HCT116 (cell line): ENCODE data around the gene PIGQ. TPM values are rescaled to one million over a fixed set of nuclear protein-coding genes. Genes with fewer than 3 reads are reported as not detected.

Source experiments
- ATAC-seq: fragments of 200-7000 bp; cut with Tn5 transposase; 2 replicates; pipeline ENCODE4 v1.9.1; 2020; ENCODE audit warnings: mild to moderate bottlenecking, moderate library complexity
- BruUV-seq: library from RNA; stranded (reverse); fragments of 400-500 nt; replicated peaks from 2 replicates; lab custom pipeline; 2021; lab: Mats Ljungman, UMichigan
- CTCF ChIA-PET: fragments of 300-600 bp; sonication (Branson Sonifier 250); formaldehyde crosslinking; loops from one replicate; lab custom pipeline; 2021; ENCODE audit warnings: antibody characterized with exemption; lab: Charles Lee
- POLR2A ChIA-PET: fragments of 300-600, 350-600 bp; sonication (Branson Sonifier 250); formaldehyde crosslinking; loops from one replicate; lab custom pipeline; 2021; ENCODE audit warnings: antibody characterized with exemption; lab: Charles Lee
- RAD21 ChIA-PET, 2 experiments: fragments of 300-600 bp; sonication (Branson Sonifier 250); formaldehyde crosslinking; loops; one replicate each; lab custom pipeline; 2023; ENCODE audit warnings: low total read pairs in 2 of 2; ENCODE audit not compliant: uncharacterized antibody in 2 of 2, unreplicated experiment in 2 of 2, low non-redundant PET in 1 of 2; lab: Charles Lee
- DNase-seq: peaks from one replicate; pipeline ENCODE4 v3.0.0-alpha.2; 2010; ENCODE audit warnings: low read depth, low spot score
- H2AFZ ChIP-seq: fragments of 200-600 bp; shearing (Covaris generic), sonication (generic); 2 replicates; pipeline ENCODE4 v1.6.1; 2017; ENCODE audit warnings: low read depth, mixed run types, mixed read lengths, antibody characterized with exemption, low read length; ENCODE audit not compliant: poor library complexity, severe bottlenecking
- H3K27ac ChIP-seq: 2 replicates; pipeline ENCODE4 v1.5.1; 2012; ENCODE audit warnings: low read depth, low read length
- H3K27me3 ChIP-seq: fragments of 200-600 bp; sonication (generic); 2 replicates; pipeline ENCODE4 v1.6.1; 2016; ENCODE audit warnings: mixed run types, low read length, mixed read lengths; ENCODE audit not compliant: insufficient read depth
- H3K36me3 ChIP-seq, 2 experiments: fragments of 200-500 bp in 1 of 2; fragments of 200-600 bp in 1 of 2; sonication (Bioruptor generic) in 1 of 2; sonication (generic) in 1 of 2; 2 replicates each; pipeline versions ENCODE4 v1.5.1 to v1.6.1; 2014 to 2016; ENCODE audit warnings: low read length in 2 of 2, inconsistent platforms in 1 of 2, mixed read lengths in 1 of 2, mixed run types in 1 of 2; ENCODE audit not compliant: insufficient read depth in 2 of 2, control insufficient read depth in 1 of 2
- H3K4me1 ChIP-seq, 2 experiments: fragments of 200-600 bp in 1 of 2; sonication (generic) in 1 of 2; 2 replicates each; pipeline versions ENCODE4 v1.5.1 to v1.6.1; 2012 to 2017; ENCODE audit warnings: low read length in 2 of 2, inconsistent platforms in 1 of 2, mild to moderate bottlenecking in 1 of 2, mixed read lengths in 1 of 2, mixed run types in 1 of 2, moderate library complexity in 1 of 2; ENCODE audit not compliant: insufficient read depth in 2 of 2, control insufficient read depth in 1 of 2
- H3K4me2 ChIP-seq: fragments of 200-600 bp; sonication (generic); 2 replicates; pipeline ENCODE4 v1.6.1; 2017; ENCODE audit warnings: mixed run types, low read length, mixed read lengths
- H3K4me3 ChIP-seq, 2 experiments: fragments of 200-600 bp in 1 of 2; sonication (generic) in 1 of 2; replicated peaks in 1 of 2; 2 replicates each; pipeline ENCODE4 v1.5.1; 2011 to 2016; ENCODE audit warnings: low read length in 2 of 2, control low read depth in 1 of 2, low read depth in 1 of 2, mild to moderate bottlenecking in 1 of 2, mixed read lengths in 1 of 2, mixed run types in 1 of 2
- H3K79me2 ChIP-seq: fragments of 200-600 bp; sonication (generic); 2 replicates; pipeline ENCODE4 v1.6.1; 2017; ENCODE audit warnings: mild to moderate bottlenecking, mixed run types, low read length, moderate library complexity, mixed read lengths; ENCODE audit not compliant: insufficient read depth
- H3K9ac ChIP-seq: fragments of 200-600 bp; sonication (generic); 2 replicates; pipeline ENCODE4 v1.6.1; 2016; ENCODE audit warnings: low read length, mixed read lengths
- H3K9me2 ChIP-seq: fragments of 200-600 bp; sonication (generic), shearing (Covaris generic); 2 replicates; pipeline ENCODE4 v1.6.1; 2017; ENCODE audit warnings: mixed run types, mild to moderate bottlenecking, moderate library complexity; ENCODE audit not compliant: insufficient read depth
- H3K9me3 ChIP-seq, 2 experiments: fragments of 200-500 bp in 1 of 2; fragments of 200-600 bp in 1 of 2; sonication (Bioruptor generic) in 1 of 2; sonication (generic) in 1 of 2; 2 replicates each; pipeline ENCODE4 v1.6.1; 2014 to 2017; ENCODE audit warnings: low read length in 2 of 2, mixed read lengths in 2 of 2, inconsistent platforms in 1 of 2, low read depth in 1 of 2, mild to moderate bottlenecking in 1 of 2, mixed run types in 1 of 2, moderate library complexity in 1 of 2; ENCODE audit not compliant: control insufficient read depth in 1 of 2, insufficient read depth in 1 of 2
- H4K20me1 ChIP-seq: fragments of 200-600 bp; sonication (generic), shearing (Covaris generic); 2 replicates; pipeline ENCODE4 v1.6.1; 2017; ENCODE audit warnings: mixed run types, mild to moderate bottlenecking, moderate library complexity; ENCODE audit not compliant: insufficient read depth
- CBX3 ChIP-seq: IDR thresholded peaks from 2 replicates; pipeline ENCODE4 v1.6.1; 2012; ENCODE audit warnings: low read depth
- CEBPB ChIP-seq: IDR thresholded peaks from 2 replicates; pipeline ENCODE4 v1.6.1; 2012; ENCODE audit warnings: low read depth
- CTCF ChIP-seq, 3 experiments: fragments of 200-600 bp in 1 of 3; sonication (generic) in 1 of 3; IDR thresholded peaks in 2 of 3; conservative IDR thresholded peaks in 1 of 3; 2 replicates each; pipeline ENCODE4 v1.5.1; 2012 to 2017; ENCODE audit warnings: low read depth in 2 of 3, low read length in 2 of 3, antibody characterized with exemption in 1 of 3, borderline replicate concordance in 1 of 3, control low read depth in 1 of 3, mild to moderate bottlenecking in 1 of 3, mixed read lengths in 1 of 3, mixed run types in 1 of 3, moderate library complexity in 1 of 3; ENCODE audit not compliant: insufficient read depth in 1 of 3
- EGR1 ChIP-seq: IDR thresholded peaks from 2 replicates; pipeline ENCODE4 v1.6.1; 2012; ENCODE audit warnings: low read depth
- ELF1 ChIP-seq: IDR thresholded peaks from 2 replicates; pipeline ENCODE4 v1.6.1; 2012; ENCODE audit warnings: low read depth, borderline replicate concordance
- FOSL1 ChIP-seq: IDR thresholded peaks from 2 replicates; pipeline ENCODE4 v1.6.1; 2012; ENCODE audit warnings: low read depth
- POLR2A ChIP-seq: IDR thresholded peaks from 2 replicates; pipeline ENCODE4 v1.7.0; 2011; ENCODE audit warnings: borderline replicate concordance; ENCODE audit not compliant: insufficient read depth, insufficient read length; ENCODE audit errors: extremely low read depth
- POLR2AphosphoS5 ChIP-seq: IDR thresholded peaks from 2 replicates; pipeline ENCODE4 v1.6.1; 2011; ENCODE audit warnings: mild to moderate bottlenecking, low read depth, low read length, moderate library complexity
- RAD21 ChIP-seq: IDR thresholded peaks from 2 replicates; pipeline ENCODE4 v1.6.1; 2012; ENCODE audit warnings: low read depth, mild to moderate bottlenecking
- REST ChIP-seq: IDR thresholded peaks from 2 replicates; pipeline ENCODE4 v1.6.1; 2012; ENCODE audit warnings: low read depth
- SP1 ChIP-seq: IDR thresholded peaks from 2 replicates; pipeline ENCODE4 v1.6.1; 2012; ENCODE audit warnings: low read depth
- SRF ChIP-seq: IDR thresholded peaks from 2 replicates; pipeline ENCODE4 v1.6.1; 2012; ENCODE audit warnings: low read depth
- TCF7L2 ChIP-seq: IDR thresholded peaks from 2 replicates; pipeline ENCODE4 v1.7.0; 2011; ENCODE audit warnings: borderline replicate concordance, inconsistent platforms; ENCODE audit not compliant: insufficient read depth, insufficient read length; ENCODE audit errors: extremely low read depth
- YY1 ChIP-seq: IDR thresholded peaks from 2 replicates; pipeline ENCODE4 v1.6.1; 2011; ENCODE audit warnings: low read length, low read depth, moderate library complexity, mild to moderate bottlenecking; ENCODE audit not compliant: insufficient replicate concordance; ENCODE audit errors: extremely low read depth
- ZBTB33 ChIP-seq: IDR thresholded peaks from 2 replicates; pipeline ENCODE4 v1.6.1; 2011; ENCODE audit warnings: mild to moderate bottlenecking, low read length, moderate library complexity; ENCODE audit not compliant: insufficient replicate concordance; ENCODE audit errors: extremely low read depth
- ZNF274 ChIP-seq: fragments of 200-500 bp; sonication (Bioruptor generic); IDR thresholded peaks from 2 replicates; pipeline ENCODE4 v1.6.1; 2014; ENCODE audit warnings: mild to moderate bottlenecking, low read depth, low read length, inconsistent platforms
- intact Hi-C: fragments of 100-400 bp; cut with micrococcal nuclease; formaldehyde crosslinking; loops from 2 replicates; pipeline ENCODE4 v1.10.0; 2022
- total RNA-seq: library from RNA; stranded (reverse); gene quantifications from one replicate; pipeline ENCODE4 v1.2.1, GENCODE V29; 2021; ENCODE audit not compliant: unreplicated experiment

PIGQ gene
- total RNA-seq, 1 experiment from 2014 or later: 21.0 TPM

GRCh38 chr16:610513-611381 lies 41.0 kb downstream of the PIGQ start:
- no peaks in the 10 kb centered on the region for H4K20me1 ChIP-seq
- no peaks in the 10 kb centered on the region for H3K27me3 ChIP-seq
- no peak for DNase-seq
- peaks cover 6% of the 10 kb centered on the region; the same call in 1 of the 2 replicates for H3K79me2 ChIP-seq
- CTCF ChIA-PET: no interaction called here
- no peak overlapping the region for H3K4me3 ChIP-seq
- no peaks in the 10 kb centered on the region for H3K9me3 ChIP-seq
- TF ChIP-seq ZNF274: no peak
- no peak for TF ChIP-seq FOSL1
- no peak for TF ChIP-seq CEBPB
- TF ChIP-seq RAD21: peak; percentile 46
- no peak for TF ChIP-seq ZBTB33
- TF ChIP-seq CBX3: no peak
- no peak for TF ChIP-seq EGR1
- TF ChIP-seq POLR2A: no peak
- no peak for TF ChIP-seq TCF7L2
- TF ChIP-seq SP1: no peak
- peak; percentile 14 to 65 (median 50); a peak in 5 of 6 replicates for TF ChIP-seq CTCF (IDR thresholded peaks at IDR 0.05 in 2 of 3, conservative IDR thresholded peaks at IDR 0.05 in 1 of 3; ENCODE audit: borderline replicate concordance in 1 of 3, insufficient read depth in 1 of 3, low read depth in 2 of 3, low read length in 2 of 3)
- TF ChIP-seq SRF: no peak
- no peak for TF ChIP-seq POLR2AphosphoS5
- no peak for TF ChIP-seq ELF1
- no peak for TF ChIP-seq REST
- no peak for TF ChIP-seq YY1
- TF ChIP-seq, all 23 proteins: peak for 2
- intact Hi-C loops: no loop called here
- H2AFZ ChIP-seq: no peak overlapping the region
- H3K4me1 ChIP-seq: no peaks in the 10 kb centered on the region
- peak; percentile 81 for ATAC-seq
- no peak overlapping the region for H3K27ac ChIP-seq
- BruUV-seq: no TSS peak
- no peaks in the 10 kb centered on the region for H3K9me2 ChIP-seq
- H3K36me3 ChIP-seq: no peaks in the 10 kb centered on the region
- no peak overlapping the region for H3K4me2 ChIP-seq
- POLR2A ChIA-PET: no interaction called here
- RAD21 ChIA-PET: no interaction called here
- no peak overlapping the region for H3K9ac ChIP-seq
